ENCODE results near the gene STARD9.

DNA sequence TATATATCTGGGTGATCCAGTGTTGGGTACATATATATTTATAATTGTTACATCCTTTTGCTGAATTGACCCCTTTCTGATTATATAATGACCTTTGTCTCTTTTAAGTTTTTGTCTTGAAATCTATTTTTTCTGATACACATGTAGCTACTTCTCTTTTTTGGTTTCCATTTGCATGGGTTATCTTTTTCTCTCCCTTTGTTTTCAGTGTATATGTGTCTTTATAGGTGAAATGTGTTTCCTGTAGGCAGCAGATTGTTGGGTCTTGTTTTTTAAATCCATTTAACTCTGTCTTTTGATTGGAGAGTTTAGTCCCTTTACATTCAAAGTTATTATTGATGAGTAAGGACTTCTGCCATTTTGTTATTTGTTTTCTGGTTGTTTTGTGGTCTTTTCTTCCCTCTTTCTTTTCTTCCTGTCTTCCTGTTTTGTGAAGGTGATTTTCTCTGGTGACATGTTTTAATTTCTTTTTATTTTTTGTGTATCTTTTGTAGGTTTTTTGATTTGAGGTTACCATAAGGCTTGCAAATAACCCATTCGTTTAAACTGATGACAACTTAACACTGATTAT is 56.8 kb downstream of the STARD9 start:
- TF ChIP-seq CTCF (IDR thresholded peaks at IDR 0.05): no peak
- no peak for TF ChIP-seq FOSL2 (IDR thresholded peaks at IDR 0.05; ENCODE audit: borderline replicate concordance, low read depth)
- TF ChIP-seq JUND (IDR thresholded peaks at IDR 0.05): no peak
- no peak for TF ChIP-seq SMC3 (IDR thresholded peaks at IDR 0.05; ENCODE audit: low read depth, low read length)
- TF ChIP-seq YY1 (IDR thresholded peaks at IDR 0.05; ENCODE audit: low read depth): no peak
- no peak for TF ChIP-seq RXRA (IDR thresholded peaks at IDR 0.05; ENCODE audit: borderline replicate concordance, low read depth)
- TF ChIP-seq, protein P1, sequence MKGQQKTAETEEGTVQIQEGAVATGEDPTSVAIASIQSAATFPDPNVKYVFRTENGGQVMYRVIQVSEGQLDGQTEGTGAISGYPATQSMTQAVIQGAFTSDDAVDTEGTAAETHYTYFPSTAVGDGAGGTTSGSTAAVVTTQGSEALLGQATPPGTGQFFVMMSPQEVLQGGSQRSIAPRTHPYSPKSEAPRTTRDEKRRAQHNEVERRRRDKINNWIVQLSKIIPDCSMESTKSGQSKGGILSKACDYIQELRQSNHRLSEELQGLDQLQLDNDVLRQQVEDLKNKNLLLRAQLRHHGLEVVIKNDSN (IDR thresholded peaks at IDR 0.05; ENCODE audit: borderline replicate concordance, low read depth): no peak
